Suprapubic skin (tissue), 2 donors: ENCODE data around the gene MT2A.

Experiments
- EP300 ChIP-seq: sonication (generic); formaldehyde crosslinking; IDR thresholded peaks from one replicate; pipeline ENCODE4 v1.6.1; 2017; ENCODE audit warnings: antibody characterized with exemption
- POLR2A ChIP-seq, 2 donors: fragments of 450-650 bp; IDR thresholded peaks; one replicate each; pipeline ENCODE4 v1.6.1; 2017; ENCODE audit warnings: antibody characterized with exemption in 2 of 2, mild to moderate bottlenecking in 2 of 2, moderate library complexity in 2 of 2

DNA sequence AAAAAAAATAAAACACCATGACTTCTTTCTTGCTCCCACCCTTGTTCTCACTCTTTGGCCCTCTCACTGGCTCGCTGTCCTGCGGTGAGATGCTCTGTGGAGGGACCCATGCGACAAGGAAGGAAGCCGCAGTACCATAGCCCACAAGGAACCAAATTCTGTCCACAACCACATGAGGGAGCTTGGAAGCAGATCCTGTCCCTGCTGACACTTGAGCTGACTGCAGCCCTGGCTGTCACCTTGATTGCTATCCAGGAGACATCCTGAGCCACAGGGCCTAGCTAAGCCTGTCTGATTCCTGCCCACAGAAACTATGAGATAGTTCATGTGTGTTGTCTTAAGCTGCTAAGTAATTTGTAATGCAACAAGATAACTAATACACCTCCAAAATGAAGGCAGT lies 4.8 kb upstream of the MT2A start:
- TF ChIP-seq POLR2A (IDR thresholded peaks at IDR 0.05): no peak
- TF ChIP-seq EP300: no peak
